GM19035 (cell line): ENCODE results near the gene HMCN2.

Source experiments
- ATAC-seq: cut with Tn5 transposase; IDR thresholded peaks from one replicate; pipeline ENCODE4 v1.9.1; 2021; ENCODE audit not compliant: unreplicated experiment

HMCN2 gene

DNA sequence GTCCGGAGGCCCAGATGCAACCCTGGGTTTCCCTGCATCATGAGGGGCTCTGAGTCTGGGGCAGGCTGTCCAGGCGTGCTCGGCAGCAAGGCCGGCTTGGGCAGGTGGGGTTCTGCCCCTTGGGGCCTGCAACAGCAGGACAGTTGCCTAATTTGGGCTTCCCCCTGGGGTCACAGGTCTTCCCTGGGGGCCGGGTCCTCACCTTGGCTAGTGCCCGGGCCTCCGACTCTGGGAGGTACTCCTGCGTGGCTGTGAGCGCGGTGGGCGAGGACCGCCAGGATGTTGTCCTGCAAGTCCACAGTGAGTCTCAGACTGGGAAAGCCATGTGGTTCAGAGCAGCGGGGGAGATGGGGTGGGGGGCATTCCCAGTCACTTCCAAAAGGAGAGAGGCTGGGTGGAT lies 97.1 kb downstream of the HMCN2 start:
- ATAC-seq: no peak

GRCh38 chr9:130363755-130364404 lies 98.3 kb downstream of the HMCN2 start:
- ATAC-seq: no peak

- no peak for ATAC-seq
These were observed 99.2 kb downstream of the HMCN2 start for GRCh38 chr9:130364619-130365322.

GRCh38 chr9:130365323-130365721 lies 99.8 kb downstream of the HMCN2 start:
- ATAC-seq: no peak

DNA sequence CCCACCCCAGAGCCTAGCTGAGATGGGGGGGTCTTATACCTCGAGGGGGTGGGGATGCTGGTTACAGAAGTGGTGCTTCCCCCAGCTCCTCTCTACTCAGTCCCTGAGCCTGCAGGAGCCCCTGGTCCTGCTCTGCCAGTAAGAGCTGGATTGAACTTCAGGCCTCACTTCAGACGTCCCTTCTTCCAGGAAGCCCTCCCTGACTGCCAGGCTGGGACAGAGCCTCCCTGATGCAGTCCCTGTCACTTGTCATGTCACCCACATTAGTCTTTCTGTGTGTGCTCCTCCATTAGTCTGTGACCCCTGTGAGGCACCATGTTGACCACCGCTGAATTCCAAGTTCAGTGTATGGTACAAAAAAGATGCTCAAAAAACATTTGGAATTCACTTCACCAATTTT lies 100.5 kb downstream of the HMCN2 start:
- ATAC-seq: no peak

- ATAC-seq: no peak
These were observed 101.5 kb downstream of the HMCN2 start for GRCh38 chr9:130366888-130367550.

DNA sequence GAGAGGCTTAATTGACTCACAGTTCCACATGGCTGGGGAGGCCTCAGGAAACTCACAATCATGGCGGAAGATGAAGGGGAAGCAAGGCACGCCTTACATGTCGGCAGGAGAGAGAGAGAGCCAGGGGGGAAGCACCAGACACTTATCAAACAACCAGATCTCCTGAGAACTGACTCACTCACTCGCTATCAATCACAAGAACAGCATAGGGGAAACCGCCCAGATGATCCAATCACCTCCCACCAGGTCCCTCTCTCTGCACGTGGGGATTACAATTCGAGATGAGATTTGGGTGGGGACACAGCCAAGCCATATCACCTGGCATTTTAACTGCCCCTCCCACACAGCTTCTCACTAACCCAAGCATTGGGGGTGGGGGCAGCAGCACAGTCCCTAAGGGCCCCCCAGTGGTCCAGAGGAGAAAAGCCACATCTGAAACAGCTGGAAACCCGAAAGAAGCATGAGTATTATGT lies 103.1 kb downstream of the HMCN2 start:
- ATAC-seq: no peak

DNA sequence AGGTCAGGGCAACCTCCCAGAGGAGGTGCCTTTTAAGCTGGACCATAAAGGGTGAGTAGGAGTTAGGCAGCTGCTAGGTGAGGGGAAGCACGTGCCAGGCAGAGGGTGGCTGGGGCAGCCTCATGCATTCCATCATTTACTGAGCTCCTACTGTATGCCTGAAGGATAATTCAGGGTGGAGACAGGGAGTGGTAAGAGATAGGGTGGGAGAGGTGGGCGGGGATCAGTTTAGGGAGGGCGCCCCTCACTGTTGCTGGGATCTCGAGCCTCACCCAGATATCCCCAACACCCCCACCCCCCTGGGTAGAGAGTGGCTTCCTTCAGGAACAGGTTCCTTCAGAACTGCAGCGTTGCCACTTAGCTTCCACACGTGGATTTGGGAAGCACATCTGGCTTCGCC lies 104.7 kb downstream of the HMCN2 start:
- no peak for ATAC-seq

GRCh38 chr9:130371196-130371966 lies 105.8 kb downstream of the HMCN2 start:
- ATAC-seq: no peak

- ATAC-seq: no peak
These were observed 106.5 kb downstream of the HMCN2 start for GRCh38 chr9:130372057-130372456.

DNA sequence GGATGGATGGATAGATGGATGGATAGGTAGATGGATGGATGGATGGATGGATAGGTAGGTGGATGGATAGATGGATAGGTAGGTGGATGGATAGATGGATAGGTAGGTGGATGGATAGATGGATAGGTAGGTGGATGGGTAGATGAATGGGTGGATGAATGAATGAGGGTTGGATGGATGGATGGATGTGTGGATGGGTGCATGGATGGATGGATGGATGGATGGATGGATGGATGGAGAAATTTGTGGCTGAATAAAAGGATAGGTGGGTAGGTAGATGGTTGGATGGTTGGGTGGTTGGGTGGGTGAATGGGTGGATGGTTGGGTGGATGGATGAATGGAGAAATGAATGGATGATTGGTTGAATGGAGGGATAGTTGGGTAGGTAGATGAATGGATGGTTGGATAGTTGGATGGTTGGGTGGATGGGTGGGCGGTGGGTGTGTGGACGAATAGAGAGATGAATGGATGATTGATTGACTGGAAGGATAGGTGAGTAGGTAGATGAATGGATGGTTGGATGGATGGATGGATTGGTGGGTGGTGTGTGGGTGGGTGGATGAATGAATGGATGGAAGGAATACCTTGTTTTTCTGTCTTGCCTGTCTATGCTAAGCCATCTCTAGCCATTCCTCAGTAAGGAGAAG lies 108.2 kb downstream of the HMCN2 start:
- ATAC-seq: no peak

- no peak for ATAC-seq
These were observed 112.1 kb downstream of the HMCN2 start for GRCh38 chr9:130377612-130378011.

DNA sequence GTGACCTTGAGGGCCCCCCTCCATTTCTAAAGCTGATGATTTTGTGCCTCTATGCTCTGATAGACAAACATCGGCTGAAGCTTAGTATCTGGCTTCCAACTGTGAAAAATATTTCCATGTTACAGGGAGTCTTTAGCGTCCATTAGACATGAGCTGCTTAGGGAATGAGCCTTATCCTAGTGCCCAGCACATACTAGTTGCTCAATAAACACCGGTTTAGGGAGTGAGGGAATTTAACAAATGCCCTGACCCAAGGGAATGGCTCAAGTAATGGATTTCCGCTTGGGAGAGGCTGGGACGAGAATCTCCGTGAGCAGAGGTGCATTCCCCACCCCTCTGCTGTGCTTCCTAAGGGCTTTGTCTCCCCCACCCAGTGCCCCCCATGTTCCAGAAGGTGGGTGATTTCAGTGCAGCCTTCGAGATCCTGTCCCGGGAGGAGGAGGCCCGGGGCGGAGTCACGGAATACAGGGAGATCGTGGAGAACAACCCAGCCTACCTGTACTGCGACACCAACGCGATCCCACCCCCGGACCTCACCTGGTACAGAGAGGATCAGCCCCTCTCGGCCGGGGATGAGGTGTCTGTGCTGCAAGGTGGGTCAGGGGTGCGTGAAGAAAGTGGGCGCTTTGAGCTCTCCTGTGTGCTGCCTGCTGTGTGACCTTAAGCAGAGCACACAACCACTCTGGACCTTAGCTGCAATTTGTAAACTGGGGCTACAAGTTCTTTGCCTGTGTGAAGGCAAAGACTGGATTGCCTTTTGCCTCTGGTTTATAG lies 113.5 kb downstream of the HMCN2 start:
- ATAC-seq: no peak

GRCh38 chr9:130379649-130379970 lies 114.0 kb downstream of the HMCN2 start:
- ATAC-seq: no peak

DNA sequence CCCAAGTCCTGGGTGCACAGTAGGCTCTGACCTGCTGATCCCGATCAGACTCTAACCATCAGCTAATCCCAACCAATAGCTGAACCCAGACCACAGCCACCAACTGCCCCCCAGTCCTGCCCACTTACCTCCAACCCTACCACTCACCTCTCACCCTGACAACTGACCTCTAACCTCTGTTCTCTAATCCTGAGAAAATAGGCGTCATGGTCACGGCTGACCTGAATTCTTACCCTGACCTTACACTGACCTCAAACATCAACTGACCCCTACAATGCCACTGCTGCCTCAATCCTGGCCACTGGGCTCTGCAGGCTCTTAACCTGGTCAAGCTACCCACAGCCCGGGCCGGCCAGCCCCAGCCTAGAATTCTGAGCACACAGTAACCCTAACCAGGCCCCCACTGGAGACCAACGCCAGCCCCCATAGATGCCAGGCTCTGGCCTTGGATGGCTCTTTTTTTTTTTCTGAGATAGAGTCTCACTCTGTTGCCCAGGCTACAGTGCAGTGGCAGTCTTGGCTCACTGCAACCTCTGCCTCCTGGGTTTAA lies 115.4 kb downstream of the HMCN2 start:
- ATAC-seq: no peak

DNA sequence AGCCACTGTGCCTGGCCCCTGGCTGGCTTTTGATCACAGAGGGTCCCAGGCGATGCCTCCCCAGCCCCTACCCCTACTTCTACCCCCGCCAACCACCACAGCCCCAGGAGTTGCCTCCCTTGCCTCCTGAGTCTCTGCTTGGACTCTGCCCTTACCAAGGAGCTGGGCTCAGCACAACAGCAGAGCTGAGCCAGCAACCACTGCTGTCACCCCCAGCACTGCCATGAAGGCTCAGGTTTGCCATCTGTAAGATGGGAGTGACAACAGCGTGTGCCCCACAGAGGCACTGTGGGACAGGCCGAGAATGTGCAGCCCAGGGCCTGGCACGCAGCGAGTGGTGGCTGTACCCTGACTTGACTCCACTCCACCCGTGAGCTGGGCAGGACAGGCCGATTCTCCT lies 116.1 kb downstream of the HMCN2 start:
- no peak for ATAC-seq

DNA sequence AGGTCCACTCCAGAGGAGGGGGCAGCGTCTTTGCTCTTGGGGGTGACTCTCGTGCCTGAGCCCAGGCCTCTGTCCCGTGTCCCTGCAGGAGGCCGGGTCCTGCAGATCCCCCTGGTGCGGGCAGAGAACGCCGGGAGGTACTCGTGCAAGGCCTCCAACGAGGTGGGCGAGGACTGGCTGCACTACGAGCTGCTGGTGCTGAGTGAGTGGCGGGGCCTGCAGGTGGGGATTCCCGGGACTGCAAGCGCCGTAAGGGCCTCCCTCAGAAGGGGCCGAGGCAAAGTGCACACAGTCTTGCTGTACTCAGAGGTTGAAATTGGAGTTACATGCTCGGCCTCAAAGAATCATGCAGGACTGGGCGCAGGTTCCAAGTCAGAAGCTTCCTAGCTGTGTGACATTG lies 116.5 kb downstream of the HMCN2 start:
- ATAC-seq: no peak

- no peak for ATAC-seq
These were observed 117.2 kb downstream of the HMCN2 start for GRCh38 chr9:130382636-130383349.

- no peak for ATAC-seq
These were observed 117.8 kb downstream of the HMCN2 start for GRCh38 chr9:130383350-130383715.
